GM21367 (cell line): ENCODE data around the gene PCK2.

ENCODE experiments used
- ATAC-seq: cut with Tn5 transposase; IDR thresholded peaks from one replicate; pipeline ENCODE4 v1.9.1; 2021; ENCODE audit not compliant: unreplicated experiment

The PCK2 gene

DNA sequence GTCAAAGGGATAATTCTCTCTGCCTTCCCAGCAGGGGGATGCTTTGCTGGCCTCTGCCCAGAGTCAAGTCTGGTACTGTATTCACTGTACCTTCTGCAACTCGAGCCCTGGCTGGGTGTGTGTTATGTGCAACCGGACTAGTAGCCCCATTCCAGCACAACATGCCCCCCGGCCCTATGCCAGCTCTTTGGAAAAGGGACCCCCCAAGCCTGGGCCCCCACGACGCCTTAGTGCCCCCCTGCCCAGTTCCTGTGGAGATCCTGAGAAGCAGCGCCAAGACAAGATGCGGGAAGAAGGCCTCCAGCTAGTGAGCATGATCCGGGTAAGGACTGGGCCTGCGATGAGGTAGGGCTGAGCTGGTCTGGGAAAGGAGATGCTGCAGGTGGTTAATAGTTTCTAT, 56.5 kb downstream of the PCK2 start:
- ATAC-seq = no peak

- ATAC-seq = no peak
Observed at GRCh38 chr14:24150993-24151392, 56.9 kb downstream of the PCK2 start.

DNA sequence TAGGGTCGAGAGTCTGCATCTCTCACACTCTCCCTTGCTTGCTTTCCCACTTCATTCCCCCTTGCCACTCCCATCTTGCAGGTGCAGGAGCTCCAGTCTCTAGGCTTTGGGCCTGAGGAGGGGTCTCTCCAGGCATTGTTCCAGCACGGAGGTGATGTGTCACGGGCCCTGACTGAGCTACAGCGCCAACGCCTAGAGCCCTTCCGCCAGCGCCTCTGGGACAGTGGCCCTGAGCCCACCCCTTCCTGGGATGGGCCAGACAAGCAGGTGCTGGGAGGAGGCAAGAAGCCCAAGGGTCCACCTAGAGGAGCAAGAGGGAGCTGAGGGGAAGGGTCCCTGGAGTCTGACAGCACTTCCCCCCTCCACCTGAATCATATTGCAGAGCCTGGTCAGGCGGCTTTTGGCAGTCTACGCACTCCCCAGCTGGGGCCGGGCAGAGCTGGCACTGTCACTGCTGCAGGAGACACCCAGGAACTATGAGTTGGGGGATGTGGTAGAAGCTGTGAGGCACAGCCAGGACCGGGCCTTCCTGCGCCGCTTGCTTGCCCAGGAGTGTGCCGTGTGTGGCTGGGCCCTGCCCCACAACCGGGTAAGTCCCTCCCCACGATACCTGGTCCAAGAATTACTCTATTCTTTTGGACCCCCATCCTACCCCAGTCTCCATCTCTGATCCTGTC, 57.4 kb downstream of the PCK2 start:
- no peak for ATAC-seq
